HG03066 (cell line): ENCODE measurements around the gene NCK2.

Source experiments
- ATAC-seq: cut with Tn5 transposase; IDR thresholded peaks from one replicate; pipeline ENCODE4 v1.9.1; 2021; ENCODE audit warnings: low read depth; ENCODE audit not compliant: unreplicated experiment

The NCK2 gene

DNA sequence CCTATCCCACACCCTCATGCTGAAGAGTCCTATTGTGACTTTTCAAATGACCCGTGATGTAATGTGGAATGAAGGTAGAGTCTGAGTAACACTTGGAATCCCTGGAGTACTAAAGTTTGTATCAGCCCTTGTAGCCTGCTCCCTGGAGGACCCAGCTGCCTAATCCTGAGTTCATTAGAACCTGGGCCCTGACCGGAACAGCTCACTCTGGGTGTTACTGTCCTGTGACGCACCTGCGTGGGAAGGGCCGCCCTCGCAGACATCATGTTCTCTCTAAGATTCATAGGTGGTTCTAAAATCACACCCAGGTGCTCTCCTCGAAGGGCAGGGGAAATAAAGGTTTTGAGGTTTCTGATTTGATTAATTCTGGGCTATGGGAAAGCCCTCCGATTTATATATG lies 62.3 kb downstream of the NCK2 start:
- no peak for ATAC-seq

DNA sequence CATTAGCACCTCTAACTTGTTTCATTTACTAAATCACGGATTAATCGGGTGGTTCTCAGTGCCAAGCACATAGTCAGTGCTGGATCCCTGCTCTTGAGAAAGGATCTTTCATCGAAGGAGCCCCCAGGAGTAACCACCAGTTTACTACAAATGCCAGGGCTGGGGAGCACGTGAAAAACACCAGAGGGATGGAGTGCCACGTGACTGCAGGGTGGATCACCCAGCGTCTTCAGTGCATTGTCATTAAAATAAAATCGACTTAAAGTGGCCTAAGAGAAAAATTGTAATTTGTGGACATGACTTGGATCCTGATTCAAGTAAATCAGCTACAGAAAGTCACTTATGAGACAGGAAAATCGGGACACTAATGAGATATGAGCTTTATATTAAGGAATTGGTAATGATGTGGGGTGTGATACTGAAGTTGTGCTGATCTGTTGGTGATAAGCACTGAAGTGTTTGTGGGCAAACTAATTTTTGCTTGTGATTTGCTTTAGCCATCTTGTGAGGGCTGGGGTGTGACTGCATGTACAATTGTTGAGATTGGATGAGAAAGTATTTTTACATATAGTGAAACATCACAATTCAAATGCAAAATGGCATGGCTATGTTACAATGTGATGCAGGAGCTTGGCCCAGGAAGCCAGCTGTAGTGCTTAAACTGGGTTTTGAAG lies 63.8 kb downstream of the NCK2 start:
- no peak for ATAC-seq

DNA sequence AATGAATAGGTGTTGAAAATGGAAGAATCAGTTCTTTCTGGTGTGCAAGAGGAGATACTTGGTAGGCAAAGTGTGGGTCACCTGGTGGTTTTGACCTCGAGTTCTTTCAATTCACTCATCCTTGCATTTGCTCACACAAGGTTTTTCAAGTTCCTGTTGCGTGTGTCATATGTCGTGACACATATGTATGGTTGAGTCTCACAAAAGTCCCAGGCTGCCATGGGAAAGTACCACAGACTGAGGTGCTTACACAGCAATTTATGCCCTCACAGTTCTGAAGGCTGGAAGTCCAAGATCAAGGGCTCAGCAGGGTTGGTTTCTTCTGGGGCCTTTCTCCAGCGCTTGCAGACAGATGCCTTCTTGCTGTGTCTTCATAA lies 64.4 kb downstream of the NCK2 start:
- no peak for ATAC-seq

DNA sequence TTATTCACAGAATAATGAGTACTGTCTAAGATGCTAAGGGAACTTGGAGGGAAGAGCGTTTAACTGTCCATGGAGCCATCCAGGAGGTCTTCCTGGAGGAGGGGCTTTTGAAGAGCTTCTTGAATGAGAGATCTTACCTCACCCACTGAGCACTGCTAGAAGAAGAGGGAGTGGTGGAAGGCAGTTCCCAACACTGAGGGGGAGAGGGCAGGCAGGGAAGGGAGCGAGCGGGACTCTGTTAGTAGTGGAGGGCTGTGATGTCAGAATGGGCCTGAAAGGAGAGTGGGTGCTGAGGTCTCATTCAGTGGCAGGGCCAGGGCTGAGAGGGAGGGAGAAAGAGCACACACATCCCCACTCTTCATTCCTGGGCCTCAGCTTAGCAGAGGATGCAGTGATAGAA lies 65.0 kb downstream of the NCK2 start:
- no peak for ATAC-seq

DNA sequence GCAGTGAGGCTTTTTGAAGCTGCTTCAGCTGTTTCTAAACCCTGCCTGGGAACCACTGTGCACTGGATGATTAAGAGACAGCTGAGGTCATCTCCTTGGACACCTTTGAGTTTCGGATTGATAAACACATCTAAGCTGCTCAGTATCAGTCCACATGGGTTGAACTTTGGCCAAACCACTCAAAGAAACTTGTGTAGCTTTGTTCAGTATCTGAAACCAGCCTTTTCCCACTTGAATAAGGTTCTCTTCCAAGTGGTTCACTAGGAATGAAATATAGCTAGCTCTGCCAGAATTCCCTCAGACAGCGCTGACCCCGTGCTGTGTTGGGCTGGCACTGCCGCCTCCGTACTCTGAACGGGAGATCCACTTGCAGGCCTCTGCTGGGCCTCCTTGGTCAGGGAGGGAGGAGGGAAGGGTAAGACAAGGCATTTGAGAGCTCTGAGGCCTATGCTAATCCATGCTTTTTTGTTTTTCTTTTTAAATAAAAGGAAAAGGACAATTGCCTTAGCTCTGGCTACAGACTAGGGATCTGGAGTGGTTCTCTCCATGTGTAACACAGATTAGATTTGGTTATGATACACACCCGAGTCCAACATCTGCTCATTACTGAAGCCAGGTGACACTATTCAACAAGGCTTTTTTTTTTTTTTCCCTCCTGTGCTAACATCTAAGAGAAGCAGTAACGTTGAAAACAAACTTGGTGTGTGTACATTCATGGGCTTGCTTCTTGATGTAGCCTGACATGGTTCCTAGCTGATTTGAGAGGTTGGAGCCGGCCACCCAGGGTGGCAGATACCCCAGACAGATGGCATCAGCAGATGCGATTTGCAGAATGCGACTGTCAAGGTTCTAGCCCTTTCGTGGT lies 67.7 kb downstream of the NCK2 start:
- peak; percentile 97 for ATAC-seq

DNA sequence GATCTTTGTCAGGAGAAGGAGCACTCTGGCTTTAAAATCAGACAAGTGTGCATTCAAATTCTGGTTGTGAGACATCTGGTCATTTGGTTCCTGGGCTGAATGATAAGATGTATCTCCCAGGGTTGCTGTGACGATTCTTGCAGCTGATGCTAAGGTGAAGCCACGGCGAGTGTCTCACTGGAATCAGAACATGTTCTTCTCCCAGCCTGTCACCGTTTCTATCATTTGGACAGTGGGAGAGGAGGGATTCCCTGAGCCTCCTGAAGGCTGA lies 68.3 kb downstream of the NCK2 start:
- ATAC-seq, result no peak

DNA sequence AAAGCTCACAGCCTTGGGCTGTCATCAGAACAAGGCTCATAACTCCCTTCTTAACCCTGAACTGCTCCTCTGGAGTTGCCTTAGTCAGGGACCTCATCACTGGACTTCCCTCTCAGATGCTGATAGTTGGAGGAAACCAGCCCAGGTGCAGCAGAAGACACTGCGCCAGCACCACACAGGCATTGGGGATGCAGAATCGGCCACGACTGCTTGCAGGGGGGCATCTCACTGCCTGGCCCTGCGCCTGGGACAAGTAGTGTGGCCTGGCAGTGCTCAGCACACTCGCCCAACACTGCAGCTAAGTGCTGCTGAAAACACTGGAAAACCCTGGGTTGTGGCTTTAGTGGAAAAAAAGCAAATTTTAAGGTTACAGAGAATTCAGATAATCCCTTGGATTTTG lies 68.7 kb downstream of the NCK2 start:
- no peak for ATAC-seq

DNA sequence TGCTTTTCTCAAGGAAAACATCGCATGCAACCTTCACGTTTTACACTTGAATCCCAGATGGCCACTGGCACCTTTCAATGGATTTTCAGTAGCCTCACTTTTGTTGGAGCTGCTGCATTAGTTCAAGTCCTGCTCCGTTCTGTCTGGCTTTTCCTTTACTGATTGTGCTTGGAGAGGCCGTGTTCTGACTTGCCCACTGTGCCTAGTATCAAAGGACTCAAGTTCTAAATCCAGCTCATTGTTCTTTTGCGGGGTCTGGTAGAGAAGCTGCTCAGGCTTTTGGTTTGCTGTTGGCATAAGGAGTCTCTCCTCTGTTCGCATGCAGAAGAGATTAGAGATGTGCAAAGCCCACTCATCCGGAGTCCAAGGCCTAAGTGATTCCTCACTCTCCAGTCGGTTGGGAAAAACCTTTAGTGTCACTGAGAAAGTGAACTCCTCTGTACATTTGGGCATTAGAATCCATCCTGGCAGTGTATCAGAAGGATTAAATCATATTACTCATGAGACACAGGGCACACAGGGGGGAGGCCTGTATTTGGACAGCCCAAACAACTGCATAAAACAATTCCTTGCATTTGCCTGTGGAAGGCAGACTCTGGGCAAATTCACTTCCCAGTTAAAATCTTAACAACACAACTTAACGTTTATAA lies 69.7 kb downstream of the NCK2 start:
- no peak for ATAC-seq

DNA sequence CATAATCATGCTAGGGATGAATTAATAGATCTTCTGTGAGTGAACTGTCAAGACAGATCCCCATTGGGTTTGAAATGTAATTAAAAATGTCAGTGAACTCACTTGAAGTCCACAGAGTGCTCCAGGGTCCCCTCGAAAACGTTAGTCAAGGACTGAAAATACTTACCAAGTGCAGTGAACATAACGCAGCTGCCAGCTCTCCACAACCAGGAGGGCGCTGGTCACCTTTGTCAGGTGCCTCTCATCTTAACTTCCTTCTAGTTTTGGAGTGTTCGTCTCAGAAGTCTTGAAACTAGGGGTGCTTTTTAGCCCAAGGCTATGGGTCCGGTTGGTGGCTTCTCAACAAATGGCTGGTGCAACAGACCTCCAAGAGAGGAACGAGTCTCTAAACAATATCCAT lies 70.7 kb downstream of the NCK2 start:
- ATAC-seq, result no peak

DNA sequence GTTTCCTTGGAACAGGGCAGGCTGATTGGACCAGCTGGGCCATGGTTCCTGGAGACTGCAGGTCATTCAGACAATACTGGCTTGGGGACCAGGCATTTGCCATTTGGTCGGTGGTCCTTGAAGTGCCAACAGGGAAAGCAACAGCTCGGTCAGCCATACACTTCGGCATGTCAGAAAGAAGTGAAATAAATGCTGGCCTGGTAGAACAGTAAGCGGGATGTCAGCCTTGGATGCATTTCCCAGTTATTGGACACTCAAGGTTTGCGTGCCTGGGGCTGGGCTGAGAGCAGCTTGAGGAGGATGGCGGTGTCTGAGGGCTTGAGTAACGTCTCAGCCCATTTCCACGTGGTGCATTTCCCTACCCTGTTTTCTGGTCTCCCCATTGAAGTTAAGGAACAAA lies 75.4 kb downstream of the NCK2 start:
- ATAC-seq, result no peak

DNA sequence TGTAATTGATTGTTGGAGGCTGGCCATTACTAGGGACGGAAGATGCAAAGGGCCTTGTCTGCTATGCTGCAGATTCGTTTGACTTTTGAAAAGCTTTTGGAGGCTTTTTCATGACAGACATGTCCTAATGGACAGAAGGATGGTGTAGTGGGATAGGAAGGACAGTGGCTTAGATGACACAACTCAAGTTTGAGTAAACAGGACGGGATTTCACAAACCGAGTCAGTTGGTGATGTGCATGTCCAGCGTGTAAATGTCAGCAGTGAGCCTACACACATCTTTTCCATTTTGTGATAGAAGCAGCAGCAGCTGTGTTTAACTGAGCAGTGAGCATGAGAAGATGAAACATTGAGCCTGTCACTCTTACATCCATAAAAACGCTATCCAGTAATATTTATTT lies 76.0 kb downstream of the NCK2 start:
- no peak for ATAC-seq

DNA sequence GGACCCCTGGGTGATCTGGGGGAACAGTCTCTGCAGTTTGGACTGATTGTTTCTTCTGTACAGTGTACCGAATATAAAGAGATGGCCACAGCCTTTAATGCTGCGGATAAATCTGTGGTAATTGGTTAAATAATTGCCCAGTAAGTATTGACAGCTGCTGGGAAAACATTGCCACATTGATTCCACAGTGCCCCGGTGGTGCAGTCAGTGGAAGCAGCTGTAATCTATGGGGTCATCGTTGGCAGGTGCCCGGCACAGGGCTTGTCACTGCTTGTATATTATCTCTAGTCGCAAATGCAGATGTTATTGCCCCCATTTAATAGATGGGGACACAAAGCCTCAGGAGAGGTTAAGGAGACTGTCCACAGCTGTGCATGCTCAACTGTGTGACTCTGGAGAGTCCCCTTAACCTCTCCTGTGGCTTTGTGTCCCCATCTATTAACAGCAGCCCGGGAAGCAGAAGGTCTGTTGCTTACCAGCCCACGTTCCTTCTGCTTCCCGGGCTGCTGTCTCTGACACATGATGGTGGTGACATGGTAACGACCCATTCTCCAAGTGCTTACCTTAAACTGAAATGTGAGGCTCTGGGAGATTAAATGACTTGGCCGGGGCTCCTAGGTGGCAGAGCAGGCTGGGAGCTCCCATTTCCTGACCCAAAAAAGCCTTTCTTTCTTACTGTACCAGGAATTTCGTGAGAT lies 76.9 kb downstream of the NCK2 start:
- no peak for ATAC-seq

DNA sequence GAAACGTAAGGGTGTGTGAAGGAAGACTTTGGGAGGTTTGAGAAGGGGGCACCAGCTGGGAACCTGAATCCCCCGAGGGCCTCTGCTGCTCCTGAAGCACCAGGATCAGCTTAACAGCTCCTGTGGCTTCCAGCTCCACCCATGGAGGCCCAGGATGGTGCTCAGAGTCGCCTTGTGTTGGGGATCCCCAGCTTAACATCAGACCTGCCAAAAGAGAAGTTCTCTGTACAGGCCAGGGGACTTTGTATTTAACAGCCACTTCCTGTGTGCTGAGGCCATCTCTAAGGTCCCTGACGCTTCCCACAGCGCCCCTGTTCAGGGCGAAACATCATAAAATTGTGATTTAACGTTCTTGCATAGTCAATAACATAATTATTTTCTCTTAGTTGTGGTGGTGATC lies 77.5 kb downstream of the NCK2 start:
- ATAC-seq, result peak; percentile 89

DNA sequence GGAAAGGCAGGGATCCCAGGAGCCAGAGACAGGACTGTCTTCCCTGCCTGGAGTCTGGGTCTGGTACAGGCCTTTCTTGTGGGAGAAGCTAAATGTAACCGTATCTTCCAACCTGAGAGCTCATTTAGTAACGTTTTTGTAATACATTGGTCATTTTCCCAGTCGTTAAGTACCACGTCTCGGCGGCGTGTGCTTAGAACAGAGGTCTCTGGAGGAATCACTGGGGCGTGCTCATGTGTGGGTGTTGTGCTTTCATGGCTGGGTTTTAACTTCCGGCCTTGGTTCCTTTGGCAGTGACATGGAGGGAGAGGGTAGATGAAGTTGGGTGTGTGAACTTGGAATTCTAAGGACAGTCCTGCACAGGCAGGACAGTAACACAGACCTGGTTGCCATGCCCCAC lies 79.7 kb downstream of the NCK2 start:
- ATAC-seq, result no peak

DNA sequence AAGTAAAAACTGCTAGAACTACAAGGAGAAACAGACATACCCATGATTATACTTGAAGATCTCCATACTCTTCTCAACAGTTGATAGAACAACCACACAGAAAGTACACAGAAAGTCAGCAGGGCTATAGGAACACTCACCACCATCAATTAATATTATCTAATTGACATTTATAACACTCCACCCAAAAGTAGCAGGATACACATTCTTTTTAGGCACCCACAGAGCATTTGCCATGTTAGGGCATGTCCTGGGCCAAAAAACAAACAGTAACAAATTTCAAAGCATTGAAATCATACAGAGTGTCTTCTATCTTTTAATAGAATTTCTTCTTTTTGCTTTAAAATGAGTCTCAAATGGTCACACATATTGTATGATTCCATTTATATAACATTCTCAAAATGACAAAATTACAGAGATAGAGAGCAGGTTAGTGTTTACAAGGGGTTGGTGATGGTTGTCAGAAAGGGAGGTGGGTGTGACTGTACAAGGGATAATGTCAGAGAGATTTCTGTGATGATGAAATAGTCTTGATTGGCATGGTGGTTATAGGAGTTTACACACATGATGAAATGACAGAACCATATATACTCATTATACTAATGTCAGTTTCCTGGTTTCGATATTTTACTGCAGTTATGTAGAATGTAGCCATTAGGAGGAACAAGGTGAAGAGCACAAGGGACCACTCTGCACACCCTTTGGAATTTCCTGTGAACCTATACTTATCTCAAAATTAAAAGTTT lies 82.8 kb downstream of the NCK2 start:
- ATAC-seq, result no peak

DNA sequence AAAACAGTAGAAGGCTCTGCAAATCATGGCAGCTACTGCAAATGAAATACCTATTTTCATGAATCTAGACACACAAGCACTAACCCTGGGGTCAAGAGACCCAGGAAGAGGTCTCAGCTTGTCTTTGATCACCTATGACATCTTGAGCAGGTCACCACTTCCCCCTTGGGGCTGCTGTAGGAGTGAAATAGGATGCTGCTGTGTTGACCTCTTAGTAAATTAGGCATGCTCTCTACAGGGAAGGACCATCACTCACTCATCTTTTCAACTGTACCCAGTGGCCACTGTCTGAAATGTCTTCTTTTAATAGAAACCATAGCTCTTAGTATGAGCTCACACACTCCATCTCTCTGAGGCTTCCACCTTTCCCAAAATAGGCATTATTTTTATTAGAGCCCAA lies 83.8 kb downstream of the NCK2 start:
- no peak for ATAC-seq

DNA sequence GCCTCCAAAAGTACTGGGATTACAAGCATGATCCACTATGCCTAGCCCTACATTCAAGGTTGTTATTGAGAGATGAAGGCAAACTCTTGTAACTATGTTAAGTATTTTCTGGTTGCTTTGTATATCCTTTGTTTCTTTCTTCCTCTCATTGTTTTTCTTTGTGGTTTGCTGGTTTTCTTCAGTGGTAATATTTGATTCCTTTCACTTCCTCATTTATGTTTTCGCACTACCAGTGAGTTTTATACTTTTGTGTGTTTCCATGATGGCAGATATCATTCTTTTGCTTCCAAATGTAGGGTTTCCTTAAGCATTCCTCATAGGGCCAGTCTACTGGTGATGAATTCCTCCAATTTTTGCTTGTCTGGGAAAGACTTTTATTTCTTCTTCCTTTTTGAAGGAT lies 90.2 kb downstream of the NCK2 start:
- ATAC-seq, result peak; percentile 87

DNA sequence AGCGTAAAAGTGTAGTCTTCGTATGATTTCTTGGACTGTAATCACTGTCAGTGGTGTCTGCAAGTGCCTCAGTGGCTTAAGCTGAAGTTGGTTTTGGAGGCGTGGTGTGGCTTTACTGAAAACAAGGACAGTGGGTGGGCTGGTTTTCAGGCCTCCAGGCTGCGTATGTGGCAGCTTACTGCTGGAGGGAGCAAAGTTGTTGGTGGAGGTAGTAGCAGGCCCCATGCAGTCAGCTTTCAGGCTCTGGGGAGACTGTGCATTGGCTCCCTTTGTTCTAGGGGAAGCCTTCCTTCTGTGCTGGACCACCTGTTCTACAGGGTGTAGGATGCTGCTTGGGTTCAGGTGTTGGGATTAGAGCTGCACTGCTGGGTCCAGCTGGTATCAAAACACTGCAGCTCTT lies 91.6 kb downstream of the NCK2 start:
- no peak for ATAC-seq

DNA sequence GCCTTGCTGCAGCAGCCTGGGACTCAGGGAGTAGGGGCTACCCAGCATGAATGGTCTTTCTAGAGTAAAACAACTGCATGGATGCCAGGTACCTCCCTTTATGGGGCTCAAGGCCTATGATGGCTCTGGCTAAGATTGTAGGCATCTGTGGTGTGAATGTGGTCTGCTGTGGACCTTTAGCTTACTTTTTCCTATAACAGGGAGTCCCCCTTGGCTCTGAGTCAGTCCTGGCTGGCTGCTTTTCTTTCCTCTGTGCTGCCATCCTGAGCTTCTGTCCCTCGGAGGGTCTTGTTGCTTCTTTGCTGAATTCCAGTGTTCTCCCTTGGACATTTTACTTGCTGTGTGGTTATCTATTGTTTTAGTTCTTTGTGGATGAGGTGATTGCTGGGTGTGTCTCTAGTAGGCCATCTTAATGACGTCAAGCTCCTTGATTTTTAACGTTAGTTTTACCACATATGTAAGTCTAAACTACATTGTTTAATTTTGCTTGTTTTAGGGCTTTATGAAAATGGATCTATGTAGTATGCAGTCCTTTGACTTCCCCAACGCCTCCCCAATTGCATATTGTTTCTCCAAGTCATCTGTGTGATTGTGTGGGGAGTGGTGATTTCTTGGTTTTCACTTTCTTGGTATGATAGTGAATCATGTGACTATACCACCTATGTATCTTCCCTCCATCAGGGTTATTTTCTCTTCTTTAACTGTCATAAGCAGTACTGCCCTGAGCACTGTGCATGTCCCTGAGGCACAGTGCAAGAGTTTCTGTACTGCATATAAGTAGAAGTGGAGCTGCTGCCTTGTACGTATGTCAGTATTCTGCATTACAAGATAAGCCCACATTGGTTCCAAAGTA lies 92.4 kb downstream of the NCK2 start:
- no peak for ATAC-seq

DNA sequence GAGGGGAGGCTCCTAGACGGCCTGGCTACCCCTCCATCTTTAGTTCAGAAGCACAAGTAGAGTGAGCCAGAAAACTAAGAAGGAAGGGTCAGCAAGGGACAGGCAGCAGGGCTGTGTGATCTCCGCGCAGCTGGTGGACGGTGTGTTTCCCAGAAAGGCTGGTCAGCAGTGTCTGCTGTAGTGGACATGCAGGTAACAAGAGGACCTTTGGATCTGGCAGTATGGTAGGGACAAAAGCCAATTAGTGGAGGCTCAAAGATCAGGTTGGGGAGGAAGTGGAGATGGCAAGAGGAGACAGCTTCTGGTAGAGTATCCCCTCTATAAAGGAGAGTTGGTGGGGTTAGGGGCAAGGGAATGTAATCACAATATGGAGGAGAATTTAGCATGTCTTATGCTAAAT lies 95.1 kb downstream of the NCK2 start:
- ATAC-seq, result no peak
